K562 (cell line): ENCODE results near the gene ZNF41. TPM values are rescaled to one million over a fixed set of nuclear protein-coding genes. Genes with fewer than 3 reads are reported as not detected.

Experiments
- ATAC-seq: fragments of 200-7000 bp; cut with Tn5 transposase; 3 replicates; pipeline ENCODE4 v1.9.1; 2020; ENCODE audit warnings: moderate library complexity
- BruUV-seq: library from RNA; stranded (reverse); fragments of 400-500 nt; replicated peaks from 2 replicates; lab custom pipeline; 2021; lab: Mats Ljungman, UMichigan
- CTCF ChIA-PET: fragments of 300-600 bp; formaldehyde crosslinking; extraction: SDS; loops from one replicate; lab custom pipeline; 2021; ENCODE audit warnings: low intra/inter-chr PET ratio; lab: Yijun Ruan, JAX
- POLR2A ChIA-PET: fragments of 300-600, 350-650 bp; sonication (Branson Sonifier 250); formaldehyde crosslinking; extraction: SDS; loops from one replicate; lab custom pipeline; 2021; ENCODE audit warnings: antibody characterized with exemption, inconsistent platforms; lab: Yijun Ruan, JAX
- DNase-seq, 4 experiments: peaks; one replicate each; pipeline versions ENCODE4 v3.0.0 to v3.0.0-alpha.2; 2011 to 2018; ENCODE audit warnings: low spot score in 3 of 4, mixed read lengths in 3 of 4; ENCODE audit errors: extremely low read depth in 1 of 4
- FAIRE-seq: peaks from 2 replicates; lab custom pipeline; 2011; peaks lifted over from hg19 to GRCh38; lab: Jason Lieb, UNC
- H2AFZ ChIP-seq: 2 replicates; pipeline ENCODE4 v1.6.0; 2011; ENCODE audit warnings: low read depth, low read length, control low read depth, inconsistent platforms
- H3K27ac ChIP-seq: fragments of 200-600 bp; 3 replicates; pipeline ENCODE4 v1.8.0; 2011; ENCODE audit warnings: low read depth, mild to moderate bottlenecking, control low read depth, inconsistent platforms, low read length, moderate library complexity, mixed read lengths; ENCODE audit errors: extremely low read depth
- H3K27me3 ChIP-seq, 2 experiments: fragments of 300-600 bp in 1 of 2; 2 replicates in 1 of 2; 3 replicates in 1 of 2; pipeline versions ENCODE4 v1.6.0 to v1.8.0; 2011; ENCODE audit warnings: inconsistent platforms in 2 of 2, low read length in 2 of 2, mild to moderate bottlenecking in 1 of 2, mixed read lengths in 1 of 2, moderate library complexity in 1 of 2; ENCODE audit not compliant: control insufficient read depth in 2 of 2, insufficient read depth in 2 of 2
- H3K36me3 ChIP-seq: fragments of 300-600 bp; 3 replicates; pipeline ENCODE4 v1.8.0; 2011; ENCODE audit warnings: mild to moderate bottlenecking, low read length, inconsistent platforms; ENCODE audit not compliant: control insufficient read depth, insufficient read depth
- H3K4me1 ChIP-seq, 2 experiments: fragments of 200-600 bp in 1 of 2; replicated peaks in 1 of 2; 2 replicates in 1 of 2; 3 replicates in 1 of 2; pipeline versions ENCODE4 v1.5.1 to v1.8.0; 2011; ENCODE audit warnings: inconsistent platforms in 2 of 2, low read length in 2 of 2, mild to moderate bottlenecking in 1 of 2, mixed read lengths in 1 of 2, moderate library complexity in 1 of 2; ENCODE audit not compliant: control insufficient read depth in 2 of 2, insufficient read depth in 2 of 2
- H3K4me2 ChIP-seq: 2 replicates; pipeline ENCODE4 v1.6.1; 2011; ENCODE audit warnings: low read length, control low read depth, inconsistent platforms, mixed read lengths; ENCODE audit not compliant: insufficient read depth
- H3K4me3 ChIP-seq: fragments of 200-600 bp; sonication (generic), shearing (Covaris generic); 2 replicates; pipeline ENCODE4 v1.5.1; 2016; ENCODE audit warnings: control low read depth, inconsistent platforms
- H3K79me2 ChIP-seq: fragments of 200-600 bp; 3 replicates; pipeline ENCODE4 v1.8.0; 2011; ENCODE audit warnings: low read length, inconsistent platforms; ENCODE audit not compliant: control insufficient read depth, insufficient read depth
- H3K9ac ChIP-seq, 2 experiments: 2 replicates each; pipeline versions ENCODE4 v1.6.0 to v1.6.1; 2011; ENCODE audit warnings: low read depth in 2 of 2, low read length in 2 of 2, control low read depth in 1 of 2, inconsistent platforms in 1 of 2, mild to moderate bottlenecking in 1 of 2, mixed read lengths in 1 of 2; ENCODE audit not compliant: insufficient read depth in 1 of 2
- H3K9me1 ChIP-seq: one replicate; pipeline ENCODE4 v1.6.0; 2011; ENCODE audit warnings: inconsistent platforms, mild to moderate bottlenecking, low read length, moderate library complexity; ENCODE audit not compliant: control insufficient read depth, insufficient read depth
- H3K9me3 ChIP-seq: replicated peaks from 2 replicates; pipeline ENCODE4 v1.5.1; 2011; ENCODE audit warnings: low read depth, low read length, inconsistent platforms; ENCODE audit not compliant: control insufficient read depth, insufficient read depth
- H4K20me1 ChIP-seq: replicated peaks from 2 replicates; pipeline ENCODE4 v1.6.1; 2011; ENCODE audit warnings: low read length, inconsistent platforms, mixed read lengths; ENCODE audit not compliant: control insufficient read depth, insufficient read depth
- HNRNPH1 ChIP-seq: fragments of 200-400 bp; formaldehyde crosslinking; optimal IDR thresholded peaks from 2 replicates; pipeline ENCODE3; 2017; ENCODE audit warnings: low read depth, mild to moderate bottlenecking, low read length, moderate library complexity
- TBL1XR1 ChIP-seq, 2 experiments: IDR thresholded peaks; 2 replicates each; pipeline ENCODE4 v1.6.1; 2012; ENCODE audit warnings: improper control_type of control experiment in 2 of 2, low read length in 2 of 2, mild to moderate bottlenecking in 1 of 2
- TEAD1 ChIP-seq, 2 experiments: fragments of 450-650 bp in 1 of 2; sonication (generic) in 1 of 2; formaldehyde crosslinking; IDR thresholded peaks; 2 replicates each; pipeline versions ENCODE4 v1.4.0 to v1.8.0; 2020 to 2022; ENCODE audit warnings: mild to moderate bottlenecking in 2 of 2, missing genetic modification reagents in 1 of 2
- TGIF2 ChIP-seq: sonication (generic); formaldehyde crosslinking; IDR thresholded peaks from 2 replicates; pipeline ENCODE4 v1.8.1; 2022; ENCODE audit warnings: mild to moderate bottlenecking, missing genetic modification reagents, moderate library complexity
- YY1 ChIP-seq, 3 experiments: IDR thresholded peaks; 2 replicates each; pipeline ENCODE4 v1.6.1; 2011; ENCODE audit warnings: low read length in 2 of 3, mild to moderate bottlenecking in 2 of 3, moderate library complexity in 2 of 3, borderline replicate concordance in 1 of 3, control low read depth in 1 of 3, low read depth in 1 of 3; ENCODE audit not compliant: insufficient read depth in 3 of 3, insufficient replicate concordance in 2 of 3, control insufficient read depth in 1 of 3, insufficient read length in 1 of 3; ENCODE audit errors: extremely low read depth in 1 of 3
- WGBS: fragments of 100-300 bp; shearing (Covaris generic); methylation state at CpG from one replicate; pipeline ENCODE4 v1.1.6; 2016; ENCODE audit warnings: low coverage, mixed read lengths; ENCODE audit not compliant: insufficient coverage; ENCODE audit errors: missing lambda C conversion rate; 5-methylcytosine and 5-hydroxymethylcytosine counted together
- in situ Hi-C: fragments of 300-500 bp; cut with MboI; formaldehyde crosslinking; loops from 4 replicates; pipeline ENCODE4 v1.15.0; 2018; ENCODE audit warnings: inconsistent platforms, mixed read lengths
- intact Hi-C: fragments of 100-400 bp; cut with micrococcal nuclease; formaldehyde crosslinking; loops from 2 replicates; pipeline ENCODE4 v1.14.2; 2022
- polyA plus RNA-seq, 8 experiments: library from polyadenylated mRNA; depleted of rRNA in 4 of 8; stranded (reverse) in 5 of 8; unstranded in 3 of 8; fragments of >200 nt; fragmentation: Nextera tagmentation in 2 of 8; fragmentation: Illumina TruSeq in 1 of 8; extraction: Ambion mirVana in 2 of 8; extraction: Trizol in 1 of 8; gene quantifications; 2 replicates each; pipeline versions ENCODE4 v1.2.1 to v1.2.3, GENCODE V29; 2011 to 2014; ENCODE audit warnings: inconsistent platforms in 1 of 8, missing spikeins in 1 of 8
- total RNA-seq, 7 experiments: library from RNA; depleted of rRNA in 6 of 7; stranded (reverse); fragments of >200 nt in 6 of 7; fragmentation: Illumina TruSeq in 2 of 7; extraction: Trizol in 2 of 7; gene quantifications; 2 replicates each; pipeline versions ENCODE4 v1.2.1 to v1.2.3, GENCODE V29; 2011 to 2021; ENCODE audit warnings: low replicate concordance in 1 of 7
- TF ChIP-seq, protein P1 (sequence below), 3 experiments: IDR thresholded peaks in 2 of 3; conservative IDR thresholded peaks in 1 of 3; 2 replicates each; pipeline ENCODE4 v1.5.1; 2011 to 2012; ENCODE audit warnings: low read length in 3 of 3, mild to moderate bottlenecking in 3 of 3, control low read depth in 2 of 3, improper control_type of control experiment in 1 of 3, inconsistent platforms in 1 of 3, low read depth in 1 of 3, mixed read lengths in 1 of 3, moderate library complexity in 1 of 3; ENCODE audit not compliant: insufficient read depth in 2 of 3
- TF ChIP-seq, protein P2 (sequence below): fragments of 200-800 bp; sonication (Bioruptor generic); IDR thresholded peaks from 2 replicates; pipeline ENCODE4 v1.6.1; 2016; ENCODE audit warnings: missing genetic modification characterization, missing compliant biosample characterization
- TF ChIP-seq, protein P3 (sequence below): fragments of 450-650 bp; IDR thresholded peaks from 2 replicates; pipeline ENCODE4 v1.7.1; 2018; ENCODE audit warnings: mild to moderate bottlenecking, low read depth; ENCODE audit not compliant: partially characterized antibody
- TF ChIP-seq, protein P4 (sequence below): fragments of 450-650 bp; IDR thresholded peaks from 2 replicates; pipeline ENCODE4 v1.6.1; 2018; ENCODE audit warnings: mild to moderate bottlenecking, low read depth; ENCODE audit not compliant: partially characterized antibody

The ZNF41 gene
- total and polyA plus RNA-seq, 9 of the 15 experiments (the other 6 are each of a cell fraction or from before 2014, with no cell fraction given), result 0.53 to 8.6 (median 6.6) TPM

DNA sequence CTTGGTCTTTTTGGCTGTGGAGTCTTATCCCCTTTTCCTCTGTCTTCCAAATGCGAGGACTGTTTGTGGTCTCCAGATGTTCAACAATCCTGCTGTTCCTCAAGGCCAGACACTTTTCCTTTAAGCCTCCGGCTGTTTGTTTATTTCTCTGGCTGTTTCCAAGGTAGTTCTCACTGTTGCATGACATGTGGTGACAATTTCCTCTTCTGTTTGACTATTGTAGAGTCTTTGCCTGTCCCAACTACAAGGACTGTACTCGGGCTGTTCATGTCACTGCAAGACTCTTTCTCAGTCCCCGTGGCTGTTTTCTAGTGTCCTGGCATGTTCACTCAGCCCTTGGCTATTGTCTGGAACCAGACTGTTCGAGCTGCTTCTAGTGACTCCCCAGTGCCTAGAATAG lies 62.1 kb downstream of the ZNF41 start:
- intact Hi-C loops, result no loop called here
- Histone ChIP-seq H3K36me3 (no peaks in the 10 kb centered on the region), H3K4me3 (no peak overlapping the region), H3K9ac (no peak overlapping the region), H3K4me2 (no peak overlapping the region), H2AFZ (no peak overlapping the region), H3K79me2 (no peaks in the 10 kb centered on the region), H3K27me3 (no peaks in the 10 kb centered on the region), H3K27ac (no peak overlapping the region), H3K4me1 (no peaks in the 10 kb centered on the region), H3K9me3 (no peaks in the 10 kb centered on the region), H3K9me1 (no peaks in the 10 kb centered on the region), H4K20me1 (no peaks in the 10 kb centered on the region)
- DNase-seq (no peak), ATAC-seq (no peak), FAIRE-seq (no peak)
- ChIA-PET CTCF (no interaction called here), POLR2A (no interaction called here)
- WGBS, result 0% methylated on average over 4 of the region's 5 CpGs
- BruUV-seq, result no TSS peak
- in situ Hi-C loops, result no loop called here
- TF ChIP-seq TGIF2 (CRISPR knock-in tag), result no peak
- TF ChIP-seq YY1 (IDR thresholded peaks at IDR 0.05; ENCODE audit: borderline replicate concordance in 1 of 3, control insufficient read depth in 1 of 3, extremely low read depth in 1 of 3, insufficient read depth in 3 of 3, insufficient read length in 1 of 3, insufficient replicate concordance in 2 of 3, low read depth in 1 of 3, low read length in 2 of 3), result no peak
- no peak for TF ChIP-seq TEAD1 (CRISPR knock-in tag; IDR thresholded peaks at IDR 0.05)
- TF ChIP-seq, protein P1, sequence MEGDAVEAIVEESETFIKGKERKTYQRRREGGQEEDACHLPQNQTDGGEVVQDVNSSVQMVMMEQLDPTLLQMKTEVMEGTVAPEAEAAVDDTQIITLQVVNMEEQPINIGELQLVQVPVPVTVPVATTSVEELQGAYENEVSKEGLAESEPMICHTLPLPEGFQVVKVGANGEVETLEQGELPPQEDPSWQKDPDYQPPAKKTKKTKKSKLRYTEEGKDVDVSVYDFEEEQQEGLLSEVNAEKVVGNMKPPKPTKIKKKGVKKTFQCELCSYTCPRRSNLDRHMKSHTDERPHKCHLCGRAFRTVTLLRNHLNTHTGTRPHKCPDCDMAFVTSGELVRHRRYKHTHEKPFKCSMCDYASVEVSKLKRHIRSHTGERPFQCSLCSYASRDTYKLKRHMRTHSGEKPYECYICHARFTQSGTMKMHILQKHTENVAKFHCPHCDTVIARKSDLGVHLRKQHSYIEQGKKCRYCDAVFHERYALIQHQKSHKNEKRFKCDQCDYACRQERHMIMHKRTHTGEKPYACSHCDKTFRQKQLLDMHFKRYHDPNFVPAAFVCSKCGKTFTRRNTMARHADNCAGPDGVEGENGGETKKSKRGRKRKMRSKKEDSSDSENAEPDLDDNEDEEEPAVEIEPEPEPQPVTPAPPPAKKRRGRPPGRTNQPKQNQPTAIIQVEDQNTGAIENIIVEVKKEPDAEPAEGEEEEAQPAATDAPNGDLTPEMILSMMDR (IDR thresholded peaks at IDR 0.05 in 2 of 3, conservative IDR thresholded peaks at IDR 0.05 in 1 of 3; ENCODE audit: insufficient read depth in 2 of 3, low read depth in 1 of 3, low read length in 3 of 3), result no peak
- TF ChIP-seq, protein P2, sequence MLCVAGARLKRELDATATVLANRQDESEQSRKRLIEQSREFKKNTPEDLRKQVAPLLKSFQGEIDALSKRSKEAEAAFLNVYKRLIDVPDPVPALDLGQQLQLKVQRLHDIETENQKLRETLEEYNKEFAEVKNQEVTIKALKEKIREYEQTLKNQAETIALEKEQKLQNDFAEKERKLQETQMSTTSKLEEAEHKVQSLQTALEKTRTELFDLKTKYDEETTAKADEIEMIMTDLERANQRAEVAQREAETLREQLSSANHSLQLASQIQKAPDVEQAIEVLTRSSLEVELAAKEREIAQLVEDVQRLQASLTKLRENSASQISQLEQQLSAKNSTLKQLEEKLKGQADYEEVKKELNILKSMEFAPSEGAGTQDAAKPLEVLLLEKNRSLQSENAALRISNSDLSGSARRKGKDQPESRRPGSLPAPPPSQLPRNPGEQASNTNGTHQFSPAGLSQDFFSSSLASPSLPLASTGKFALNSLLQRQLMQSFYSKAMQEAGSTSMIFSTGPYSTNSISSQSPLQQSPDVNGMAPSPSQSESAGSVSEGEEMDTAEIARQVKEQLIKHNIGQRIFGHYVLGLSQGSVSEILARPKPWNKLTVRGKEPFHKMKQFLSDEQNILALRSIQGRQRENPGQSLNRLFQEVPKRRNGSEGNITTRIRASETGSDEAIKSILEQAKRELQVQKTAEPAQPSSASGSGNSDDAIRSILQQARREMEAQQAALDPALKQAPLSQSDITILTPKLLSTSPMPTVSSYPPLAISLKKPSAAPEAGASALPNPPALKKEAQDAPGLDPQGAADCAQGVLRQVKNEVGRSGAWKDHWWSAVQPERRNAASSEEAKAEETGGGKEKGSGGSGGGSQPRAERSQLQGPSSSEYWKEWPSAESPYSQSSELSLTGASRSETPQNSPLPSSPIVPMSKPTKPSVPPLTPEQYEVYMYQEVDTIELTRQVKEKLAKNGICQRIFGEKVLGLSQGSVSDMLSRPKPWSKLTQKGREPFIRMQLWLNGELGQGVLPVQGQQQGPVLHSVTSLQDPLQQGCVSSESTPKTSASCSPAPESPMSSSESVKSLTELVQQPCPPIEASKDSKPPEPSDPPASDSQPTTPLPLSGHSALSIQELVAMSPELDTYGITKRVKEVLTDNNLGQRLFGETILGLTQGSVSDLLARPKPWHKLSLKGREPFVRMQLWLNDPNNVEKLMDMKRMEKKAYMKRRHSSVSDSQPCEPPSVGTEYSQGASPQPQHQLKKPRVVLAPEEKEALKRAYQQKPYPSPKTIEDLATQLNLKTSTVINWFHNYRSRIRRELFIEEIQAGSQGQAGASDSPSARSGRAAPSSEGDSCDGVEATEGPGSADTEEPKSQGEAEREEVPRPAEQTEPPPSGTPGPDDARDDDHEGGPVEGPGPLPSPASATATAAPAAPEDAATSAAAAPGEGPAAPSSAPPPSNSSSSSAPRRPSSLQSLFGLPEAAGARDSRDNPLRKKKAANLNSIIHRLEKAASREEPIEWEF (CRISPR knock-in tag), result no peak
- no peak for TF ChIP-seq HNRNPH1
- TF ChIP-seq, protein P3, sequence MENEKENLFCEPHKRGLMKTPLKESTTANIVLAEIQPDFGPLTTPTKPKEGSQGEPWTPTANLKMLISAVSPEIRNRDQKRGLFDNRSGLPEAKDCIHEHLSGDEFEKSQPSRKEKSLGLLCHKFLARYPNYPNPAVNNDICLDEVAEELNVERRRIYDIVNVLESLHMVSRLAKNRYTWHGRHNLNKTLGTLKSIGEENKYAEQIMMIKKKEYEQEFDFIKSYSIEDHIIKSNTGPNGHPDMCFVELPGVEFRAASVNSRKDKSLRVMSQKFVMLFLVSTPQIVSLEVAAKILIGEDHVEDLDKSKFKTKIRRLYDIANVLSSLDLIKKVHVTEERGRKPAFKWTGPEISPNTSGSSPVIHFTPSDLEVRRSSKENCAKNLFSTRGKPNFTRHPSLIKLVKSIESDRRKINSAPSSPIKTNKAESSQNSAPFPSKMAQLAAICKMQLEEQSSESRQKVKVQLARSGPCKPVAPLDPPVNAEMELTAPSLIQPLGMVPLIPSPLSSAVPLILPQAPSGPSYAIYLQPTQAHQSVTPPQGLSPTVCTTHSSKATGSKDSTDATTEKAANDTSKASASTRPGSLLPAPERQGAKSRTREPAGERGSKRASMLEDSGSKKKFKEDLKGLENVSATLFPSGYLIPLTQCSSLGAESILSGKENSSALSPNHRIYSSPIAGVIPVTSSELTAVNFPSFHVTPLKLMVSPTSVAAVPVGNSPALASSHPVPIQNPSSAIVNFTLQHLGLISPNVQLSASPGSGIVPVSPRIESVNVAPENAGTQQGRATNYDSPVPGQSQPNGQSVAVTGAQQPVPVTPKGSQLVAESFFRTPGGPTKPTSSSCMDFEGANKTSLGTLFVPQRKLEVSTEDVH, result no peak
- no peak for TF ChIP-seq TBL1XR1 (IDR thresholded peaks at IDR 0.05; ENCODE audit: low read length in 2 of 2)
- TF ChIP-seq, protein P4, sequence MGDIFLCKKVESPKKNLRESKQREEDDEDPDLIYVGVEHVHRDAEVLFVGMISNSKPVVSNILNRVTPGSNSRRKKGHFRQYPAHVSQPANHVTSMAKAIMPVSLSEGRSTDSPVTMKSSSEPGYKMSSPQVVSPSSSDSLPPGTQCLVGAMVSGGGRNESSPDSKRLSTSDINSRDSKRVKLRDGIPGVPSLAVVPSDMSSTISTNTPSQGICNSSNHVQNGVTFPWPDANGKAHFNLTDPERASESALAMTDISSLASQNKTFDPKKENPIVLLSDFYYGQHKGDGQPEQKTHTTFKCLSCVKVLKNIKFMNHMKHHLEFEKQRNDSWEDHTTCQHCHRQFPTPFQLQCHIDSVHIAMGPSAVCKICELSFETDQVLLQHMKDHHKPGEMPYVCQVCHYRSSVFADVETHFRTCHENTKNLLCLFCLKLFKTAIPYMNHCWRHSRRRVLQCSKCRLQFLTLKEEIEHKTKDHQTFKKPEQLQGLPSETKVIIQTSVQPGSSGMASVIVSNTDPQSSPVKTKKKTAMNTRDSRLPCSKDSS, result no peak
